Measurements from ENCODE around the gene ATP2B2.
A peak's percentile ranks its signal among the peaks of the same experiment; 100 is the strongest.

Gene ATP2B2

GRCh38 chr3:10459954-10460754, 45.2 kb downstream of the ATP2B2 start:
- H4K8ac ChIP-seq (ENCODE audit: low read depth, low read length), result no peak overlapping the region
- H4K12ac ChIP-seq (ENCODE audit: low read depth, low read length), result no peak overlapping the region
- no peak overlapping the region for H2BK5ac ChIP-seq (ENCODE audit: low read depth, low read length, poor library complexity)
- no peak overlapping the region for H3K9ac ChIP-seq (ENCODE audit: low read length)
- H3K4me3 ChIP-seq (ENCODE audit: low read depth, low read length), result no peak overlapping the region
- H2AFZ ChIP-seq (ENCODE audit: insufficient read depth, low read length, poor library complexity), result no peak overlapping the region
- H3K27ac ChIP-seq (ENCODE audit: low read depth, low read length), result no peak overlapping the region
- DNase-seq, result peak; percentile 61 to 76
- no CpG with 5 or more reads among the region's 5 CpGs for WGBS (ENCODE audit: extremely low coverage, insufficient coverage, insufficient read length)
- peaks cover 4% of the 10 kb centered on the region for H3K9me3 ChIP-seq (ENCODE audit: insufficient read depth, low read depth, low read length)
- no peaks in the 10 kb centered on the region for H3K79me1 ChIP-seq (ENCODE audit: low read length)
- no peaks in the 10 kb centered on the region for H3K4me1 ChIP-seq (ENCODE audit: control insufficient read depth in 1 of 2, insufficient read depth in 2 of 2, low read length in 2 of 2)
- H2BK120ac ChIP-seq (ENCODE audit: insufficient read depth, low read length, poor library complexity), result no peak overlapping the region
- H3K27me3 ChIP-seq (ENCODE audit: insufficient read depth, low read length), result no peaks in the 10 kb centered on the region
- H3K14ac ChIP-seq (ENCODE audit: low read length), result no peak overlapping the region
- no peak overlapping the region for H3K4me2 ChIP-seq (ENCODE audit: low read length)
- no peak overlapping the region for H3K18ac ChIP-seq (ENCODE audit: low read length)
- no peaks in the 10 kb centered on the region for H3K36me3 ChIP-seq (ENCODE audit: control insufficient read depth in 1 of 2, insufficient read depth in 2 of 2, low read length in 2 of 2)
- H2AK5ac ChIP-seq (ENCODE audit: low read length), result no peak overlapping the region
- H3K23ac ChIP-seq (ENCODE audit: low read length), result no peak overlapping the region
- H2BK12ac ChIP-seq (ENCODE audit: low read length), result no peak overlapping the region
- no peaks in the 10 kb centered on the region for H3K79me2 ChIP-seq (ENCODE audit: control insufficient read depth, insufficient read depth, low read length, poor library complexity)
- no peak overlapping the region for H3K4ac ChIP-seq (ENCODE audit: low read depth, low read length)
- no peak overlapping the region for H4K91ac ChIP-seq (ENCODE audit: low read depth, low read length)

DNA sequence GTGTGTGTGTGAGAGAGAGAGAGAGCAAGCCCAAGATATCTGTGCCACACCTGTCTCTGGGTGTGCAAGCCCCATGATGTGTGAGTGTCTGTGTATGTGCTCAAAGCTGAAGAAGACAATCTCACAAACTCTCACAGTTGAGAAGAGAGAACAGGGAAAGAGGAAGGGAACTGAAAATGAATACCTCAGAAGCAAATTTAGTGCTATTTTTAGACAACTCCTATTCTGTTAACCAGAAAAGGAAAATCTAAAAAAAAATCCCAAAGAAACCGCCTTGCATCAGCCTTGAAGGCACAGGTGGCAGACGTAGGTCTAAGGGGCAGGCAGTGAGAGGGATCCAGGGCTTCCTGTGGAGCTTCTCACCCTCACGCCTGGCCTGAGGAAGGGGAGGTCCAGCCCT, 47.8 kb downstream of the ATP2B2 start:
- Histone ChIP-seq H2AFZ (ENCODE audit: insufficient read depth, low read length, poor library complexity) (no peak overlapping the region), H4K8ac (ENCODE audit: low read depth, low read length) (no peak overlapping the region), H3K9me3 (ENCODE audit: insufficient read depth, low read depth, low read length) (peaks cover 2% of the 10 kb centered on the region), H3K27ac (ENCODE audit: low read depth, low read length) (no peak overlapping the region), H3K23ac (ENCODE audit: low read length) (no peak overlapping the region), H3K4me1 (ENCODE audit: control insufficient read depth in 1 of 2, insufficient read depth in 2 of 2, low read length in 2 of 2) (no peaks in the 10 kb centered on the region), H3K79me2 (ENCODE audit: control insufficient read depth, insufficient read depth, low read length, poor library complexity) (no peaks in the 10 kb centered on the region), H3K4me2 (ENCODE audit: low read length) (no peak overlapping the region), H3K4me3 (ENCODE audit: low read depth, low read length) (no peak overlapping the region), H3K79me1 (ENCODE audit: low read length) (no peaks in the 10 kb centered on the region), H3K36me3 (ENCODE audit: control insufficient read depth in 1 of 2, insufficient read depth in 2 of 2, low read length in 2 of 2) (no peaks in the 10 kb centered on the region), H2AK5ac (ENCODE audit: low read length) (no peak overlapping the region), H3K14ac (ENCODE audit: low read length) (no peak overlapping the region), H2BK120ac (ENCODE audit: insufficient read depth, low read length, poor library complexity) (no peak overlapping the region), H2BK12ac (ENCODE audit: low read length) (no peak overlapping the region), H3K9ac (ENCODE audit: low read length) (no peak overlapping the region), H2BK5ac (ENCODE audit: low read depth, low read length, poor library complexity) (no peak overlapping the region), H3K18ac (ENCODE audit: low read length) (no peak overlapping the region), H3K4ac (ENCODE audit: low read depth, low read length) (no peak overlapping the region), H4K12ac (ENCODE audit: low read depth, low read length) (no peak overlapping the region), H3K27me3 (ENCODE audit: insufficient read depth, low read length) (no peaks in the 10 kb centered on the region), H4K91ac (ENCODE audit: low read depth, low read length) (no peak overlapping the region)
- DNase-seq, result no peak
- no CpG with 5 or more reads among the region's 3 CpGs for WGBS (ENCODE audit: extremely low coverage, insufficient coverage, insufficient read length)

DNA sequence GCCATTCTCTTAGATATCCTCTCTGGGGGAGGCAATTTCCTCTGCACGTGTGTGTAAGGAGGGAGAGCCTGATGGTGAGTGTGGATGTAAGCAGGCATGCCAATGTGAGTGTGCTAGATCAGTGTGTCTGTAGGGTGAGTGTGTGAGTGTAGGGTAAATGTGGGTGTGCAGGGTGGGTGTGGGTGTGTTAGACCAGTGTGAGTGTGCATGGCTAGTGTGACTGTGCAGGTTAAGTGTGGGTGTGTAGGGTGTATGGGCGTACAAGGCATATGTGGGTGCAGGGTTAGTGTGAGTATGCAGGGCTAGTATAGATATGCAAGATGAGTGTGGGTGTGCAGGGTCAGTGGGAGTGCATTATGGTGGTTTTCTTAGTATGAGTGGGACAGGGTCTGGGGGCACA, 48.4 kb downstream of the ATP2B2 start:
- Histone ChIP-seq H3K27me3 (ENCODE audit: insufficient read depth, low read length) (no peaks in the 10 kb centered on the region), H3K9me3 (ENCODE audit: insufficient read depth, low read depth, low read length) (peaks cover 2% of the 10 kb centered on the region), H2AFZ (ENCODE audit: insufficient read depth, low read length, poor library complexity) (no peak overlapping the region), H3K36me3 (ENCODE audit: control insufficient read depth in 1 of 2, insufficient read depth in 2 of 2, low read length in 2 of 2) (no peaks in the 10 kb centered on the region), H4K91ac (ENCODE audit: low read depth, low read length) (no peak overlapping the region), H4K8ac (ENCODE audit: low read depth, low read length) (no peak overlapping the region), H3K4ac (ENCODE audit: low read depth, low read length) (no peak overlapping the region), H3K23ac (ENCODE audit: low read length) (no peak overlapping the region), H3K4me1 (ENCODE audit: control insufficient read depth in 1 of 2, insufficient read depth in 2 of 2, low read length in 2 of 2) (no peaks in the 10 kb centered on the region), H4K12ac (ENCODE audit: low read depth, low read length) (no peak overlapping the region), H2BK120ac (ENCODE audit: insufficient read depth, low read length, poor library complexity) (no peak overlapping the region), H3K79me2 (ENCODE audit: control insufficient read depth, insufficient read depth, low read length, poor library complexity) (no peaks in the 10 kb centered on the region), H3K27ac (ENCODE audit: low read depth, low read length) (no peak overlapping the region), H2BK12ac (ENCODE audit: low read length) (no peak overlapping the region), H3K4me2 (ENCODE audit: low read length) (no peak overlapping the region), H3K14ac (ENCODE audit: low read length) (no peak overlapping the region), H3K4me3 (ENCODE audit: low read depth, low read length) (no peak overlapping the region), H3K9ac (ENCODE audit: low read length) (no peak overlapping the region), H2AK5ac (ENCODE audit: low read length) (no peak overlapping the region), H3K79me1 (ENCODE audit: low read length) (no peaks in the 10 kb centered on the region), H2BK5ac (ENCODE audit: low read depth, low read length, poor library complexity) (no peak overlapping the region), H3K18ac (ENCODE audit: low read length) (no peak overlapping the region)
- no peak for DNase-seq
- no CpG with 5 or more reads among the region's 2 CpGs for WGBS (ENCODE audit: extremely low coverage, insufficient coverage, insufficient read length)

DNA sequence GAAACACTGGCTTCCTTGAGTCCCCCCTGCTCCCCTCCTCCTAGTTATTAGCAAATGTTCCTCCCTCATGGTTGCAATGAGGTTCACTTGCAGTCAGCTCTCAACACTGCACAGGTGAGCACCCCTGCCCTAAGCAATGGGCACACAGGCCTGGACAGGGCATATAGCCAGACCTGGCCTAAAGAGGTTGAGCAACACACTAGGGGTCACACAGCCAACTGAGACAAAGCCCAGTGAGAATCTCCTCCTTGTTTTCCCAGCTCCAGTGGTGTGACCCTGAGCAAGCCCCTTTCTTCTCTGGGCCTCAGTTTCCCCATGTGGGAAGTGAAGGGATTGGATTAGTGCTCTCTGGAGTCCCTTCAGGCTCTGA, 49.9 kb downstream of the ATP2B2 start:
- no peak overlapping the region for H2BK12ac ChIP-seq (ENCODE audit: low read length)
- no peak overlapping the region for H3K14ac ChIP-seq (ENCODE audit: low read length)
- no peak overlapping the region for H3K4me3 ChIP-seq (ENCODE audit: low read depth, low read length)
- H2AFZ ChIP-seq (ENCODE audit: insufficient read depth, low read length, poor library complexity), result no peak overlapping the region
- no peak overlapping the region for H3K9ac ChIP-seq (ENCODE audit: low read length)
- H3K4ac ChIP-seq (ENCODE audit: low read depth, low read length), result no peak overlapping the region
- no peak overlapping the region for H3K18ac ChIP-seq (ENCODE audit: low read length)
- no peaks in the 10 kb centered on the region for H3K4me1 ChIP-seq (ENCODE audit: control insufficient read depth in 1 of 2, insufficient read depth in 2 of 2, low read length in 2 of 2)
- no peaks in the 10 kb centered on the region for H3K27me3 ChIP-seq (ENCODE audit: insufficient read depth, low read length)
- H4K91ac ChIP-seq (ENCODE audit: low read depth, low read length), result no peak overlapping the region
- H2AK5ac ChIP-seq (ENCODE audit: low read length), result no peak overlapping the region
- H4K12ac ChIP-seq (ENCODE audit: low read depth, low read length), result no peak overlapping the region
- H3K23ac ChIP-seq (ENCODE audit: low read length), result no peak overlapping the region
- no peak overlapping the region for H2BK120ac ChIP-seq (ENCODE audit: insufficient read depth, low read length, poor library complexity)
- H3K79me2 ChIP-seq (ENCODE audit: control insufficient read depth, insufficient read depth, low read length, poor library complexity), result no peaks in the 10 kb centered on the region
- H3K36me3 ChIP-seq (ENCODE audit: control insufficient read depth in 1 of 2, insufficient read depth in 2 of 2, low read length in 2 of 2), result no peaks in the 10 kb centered on the region
- no peak overlapping the region for H4K8ac ChIP-seq (ENCODE audit: low read depth, low read length)
- H3K79me1 ChIP-seq (ENCODE audit: low read length), result no peaks in the 10 kb centered on the region
- H2BK5ac ChIP-seq (ENCODE audit: low read depth, low read length, poor library complexity), result no peak overlapping the region
- DNase-seq, result no peak
- peaks cover 2% of the 10 kb centered on the region for H3K9me3 ChIP-seq (ENCODE audit: insufficient read depth, low read depth, low read length)
- no peak overlapping the region for H3K4me2 ChIP-seq (ENCODE audit: low read length)
- no peak overlapping the region for H3K27ac ChIP-seq (ENCODE audit: low read depth, low read length)
